GM18499 (cell line): ENCODE results near the gene CLEC4A.
"Not testable (repeated sequence)": the region's sequence is repeated elsewhere in the genome, so short reads cannot be mapped to it uniquely, and the experiment has no call there.

Experiments used
- ATAC-seq: cut with Tn5 transposase; IDR thresholded peaks from one replicate; pipeline ENCODE4 v1.9.1; 2021; ENCODE audit warnings: moderate number of reproducible peaks; ENCODE audit not compliant: insufficient read depth, unreplicated experiment

Gene CLEC4A

GRCh38 chr12:8123124-8123912 lies at the start of gene CLEC4A:
CLEC4A (plus strand) TSS chr12:8123617; CDS start chr12:8123879, 262 bp downstream.
- ATAC-seq: no peak

DNA sequence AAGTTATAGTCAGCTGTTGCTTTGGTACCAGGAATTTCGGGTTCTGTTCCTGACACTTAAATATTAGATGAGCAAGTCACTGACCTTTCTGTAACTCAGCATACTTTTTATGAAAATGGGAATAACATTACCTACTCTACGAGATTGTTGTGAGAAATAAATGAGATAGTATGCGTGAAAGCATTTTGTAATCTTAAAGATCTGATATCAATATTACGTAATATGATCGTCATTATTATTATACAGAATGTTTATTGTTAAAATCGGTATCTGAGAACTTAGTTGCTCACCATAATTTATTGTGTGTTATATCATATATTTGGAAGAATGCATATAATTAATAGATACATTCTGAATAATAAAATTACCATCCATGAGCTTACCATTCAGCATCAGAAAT lies 47.5 kb upstream of the CLEC4A start:
- no peak for ATAC-seq

GRCh38 chr12:8076366-8076765 lies 47.1 kb upstream of the CLEC4A start:
- no peak for ATAC-seq

DNA sequence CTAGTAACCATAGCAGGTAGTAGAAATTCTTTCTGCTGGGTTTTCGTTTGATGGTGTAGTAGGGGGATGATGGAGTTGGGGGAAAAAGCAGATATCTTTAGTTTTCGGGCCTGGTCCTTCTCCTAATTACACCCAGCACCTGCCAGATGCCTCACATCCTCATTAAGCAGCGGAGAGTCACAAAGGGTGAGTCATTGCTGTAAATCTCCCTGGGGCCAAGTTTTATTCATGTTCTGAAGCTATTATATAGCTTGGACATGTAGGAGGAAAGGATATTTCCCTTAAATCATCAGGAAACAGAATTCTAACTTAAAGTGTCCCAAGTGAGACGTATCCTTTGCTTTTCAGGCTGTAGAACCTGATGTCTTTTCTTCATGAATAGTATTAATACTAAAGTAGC lies 46.2 kb upstream of the CLEC4A start:
- ATAC-seq: no peak

- no peak for ATAC-seq
Observed at GRCh38 chr12:8078398-8078797, 45.0 kb upstream of the CLEC4A start.

DNA sequence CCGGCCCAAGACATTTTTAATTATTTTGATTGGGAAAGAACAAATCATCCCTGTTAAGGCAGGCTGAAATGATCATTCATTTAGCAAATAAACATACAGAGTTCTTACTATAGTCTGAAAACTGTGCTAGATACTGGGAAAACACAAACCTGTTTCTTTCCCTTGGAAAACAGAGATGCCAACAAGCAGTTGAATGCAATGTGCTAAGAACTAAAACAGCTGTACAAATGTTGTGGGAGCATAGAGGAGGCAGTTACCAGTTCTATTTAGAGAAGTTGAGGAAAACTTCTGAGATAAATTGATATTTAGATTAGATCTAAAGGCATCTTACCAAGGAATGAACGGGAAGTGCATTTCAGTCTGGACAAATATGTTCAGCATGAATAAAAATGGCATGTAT lies 44.5 kb upstream of the CLEC4A start:
- ATAC-seq: no peak

DNA sequence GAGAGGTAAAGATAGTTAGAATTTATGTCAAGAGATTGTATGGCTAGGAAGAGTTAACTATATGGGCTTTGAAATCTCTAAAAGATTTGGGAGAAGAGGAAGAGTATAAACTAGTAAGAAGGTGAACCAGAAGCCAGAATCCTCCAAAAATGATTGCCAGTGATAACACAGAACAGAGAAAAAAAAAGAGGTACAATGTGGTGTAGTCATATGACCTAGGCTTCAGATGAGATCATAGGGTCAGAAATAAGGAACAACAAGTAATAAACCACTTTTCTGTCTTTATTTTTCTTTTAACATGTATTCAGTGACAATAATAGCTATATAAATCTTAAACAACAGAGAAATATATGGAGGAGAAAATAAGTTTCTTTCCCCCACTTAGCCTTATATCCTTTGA lies 43.3 kb upstream of the CLEC4A start:
- ATAC-seq: no peak

DNA sequence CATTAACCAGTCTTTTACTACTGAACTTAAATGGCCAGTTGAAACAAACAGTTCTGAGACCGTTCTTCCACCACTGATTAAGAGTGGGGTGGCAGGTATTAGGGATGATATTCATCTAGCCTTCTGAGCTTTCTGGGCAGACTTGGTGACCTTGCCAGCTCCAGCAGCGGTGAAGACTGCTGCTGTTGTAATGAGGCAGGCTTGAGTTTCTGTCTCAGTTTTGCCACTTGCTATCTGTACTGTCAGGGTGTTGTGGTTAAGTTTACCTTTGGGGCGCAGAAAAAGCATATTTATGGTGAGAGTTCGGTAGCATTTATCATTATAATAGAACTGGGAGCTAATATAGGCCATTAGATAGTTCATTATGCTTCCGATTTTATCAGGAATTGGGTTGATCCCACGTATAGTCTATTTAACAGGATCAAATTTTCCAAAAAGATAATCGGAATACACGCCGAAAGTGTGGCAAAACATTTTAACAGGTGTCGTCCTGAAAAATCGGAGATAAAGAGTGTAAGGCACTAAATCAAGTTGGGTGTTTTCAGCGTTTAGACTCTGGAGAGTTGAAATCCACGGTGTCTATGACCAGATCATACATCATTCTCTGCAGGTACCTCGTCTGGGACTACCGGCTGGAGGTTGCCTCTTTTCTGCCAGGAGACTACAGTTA lies 42.0 kb upstream of the CLEC4A start:
- no peak for ATAC-seq

DNA sequence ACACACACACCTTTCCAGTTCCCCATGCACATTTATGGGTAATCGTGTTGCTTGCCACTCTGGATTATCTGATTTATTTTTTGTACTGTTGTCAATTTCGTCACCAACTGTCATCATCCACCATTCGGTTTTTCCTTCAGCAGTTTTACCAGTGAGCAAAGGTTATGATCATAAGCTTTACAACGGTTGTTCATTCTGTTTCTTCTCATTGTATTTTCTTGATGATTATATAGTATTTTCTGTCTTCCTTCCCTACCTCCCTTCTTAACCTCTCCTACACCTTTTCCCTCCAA lies 40.7 kb upstream of the CLEC4A start:
- no peak for ATAC-seq

GRCh38 chr12:8084351-8084750 lies 39.1 kb upstream of the CLEC4A start:
- ATAC-seq: not testable (repeated sequence)

GRCh38 chr12:8087666-8088065 lies 35.8 kb upstream of the CLEC4A start:
- ATAC-seq: no peak

DNA sequence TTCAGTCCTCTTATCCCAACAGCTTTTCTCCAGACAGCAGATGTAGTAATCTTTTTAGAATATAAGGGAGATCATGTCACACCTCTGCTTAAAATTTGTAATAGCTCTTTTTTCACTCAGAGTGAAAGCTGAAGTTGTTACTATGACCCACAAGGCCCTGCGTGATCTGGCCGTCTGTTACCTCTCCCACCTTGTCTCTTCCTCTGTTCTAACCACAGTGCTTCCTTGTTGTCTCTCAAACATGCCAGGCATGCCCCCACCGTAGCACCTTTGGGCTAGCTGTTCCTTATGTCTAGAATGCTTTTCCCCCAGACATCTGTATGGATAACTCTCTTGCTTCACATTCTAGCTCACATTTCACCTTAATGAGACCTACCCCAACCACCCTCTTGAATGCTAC lies 34.8 kb upstream of the CLEC4A start:
- peak; percentile 42 for ATAC-seq

- not testable (repeated sequence) for ATAC-seq
Observed at GRCh38 chr12:8089277-8089676, 34.1 kb upstream of the CLEC4A start.

DNA sequence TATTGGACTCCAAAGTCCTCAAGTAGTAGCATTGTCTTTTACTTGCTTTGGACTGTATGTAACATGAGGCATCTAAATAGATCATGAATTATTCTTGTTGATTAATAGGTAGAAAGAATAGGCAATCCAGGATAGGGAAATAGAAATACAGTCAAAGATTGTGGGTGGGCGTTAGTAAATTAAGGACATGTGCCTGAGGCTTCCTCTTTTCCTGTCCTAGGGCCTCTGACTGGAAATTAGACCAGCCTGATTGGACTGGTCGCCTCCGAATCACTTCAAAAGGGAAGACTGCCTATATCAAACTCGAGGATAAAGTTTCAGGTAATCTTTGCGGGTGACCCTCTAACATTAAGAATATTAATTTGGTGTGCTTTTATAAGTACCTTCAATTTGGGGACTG lies 33.7 kb upstream of the CLEC4A start:
- no peak for ATAC-seq

DNA sequence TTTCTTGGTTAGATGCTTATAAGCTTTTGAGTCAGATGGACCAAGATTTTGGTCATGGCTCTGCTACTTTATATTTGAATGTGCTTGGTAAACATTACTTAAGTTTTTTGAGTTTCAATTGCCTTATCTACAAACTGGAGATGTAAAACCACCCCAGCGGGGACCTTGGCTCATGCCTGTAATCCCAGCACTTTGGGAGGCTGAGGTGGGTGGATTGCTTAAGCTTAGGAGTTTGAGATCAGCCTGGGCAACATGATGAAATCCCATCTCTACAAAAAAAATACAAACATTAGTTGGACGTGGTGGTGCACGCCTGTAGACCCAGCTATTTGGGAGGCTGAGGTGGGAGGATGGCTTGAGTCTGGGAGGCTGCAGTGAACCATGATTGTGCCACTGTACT lies 30.1 kb upstream of the CLEC4A start:
- ATAC-seq: no peak

DNA sequence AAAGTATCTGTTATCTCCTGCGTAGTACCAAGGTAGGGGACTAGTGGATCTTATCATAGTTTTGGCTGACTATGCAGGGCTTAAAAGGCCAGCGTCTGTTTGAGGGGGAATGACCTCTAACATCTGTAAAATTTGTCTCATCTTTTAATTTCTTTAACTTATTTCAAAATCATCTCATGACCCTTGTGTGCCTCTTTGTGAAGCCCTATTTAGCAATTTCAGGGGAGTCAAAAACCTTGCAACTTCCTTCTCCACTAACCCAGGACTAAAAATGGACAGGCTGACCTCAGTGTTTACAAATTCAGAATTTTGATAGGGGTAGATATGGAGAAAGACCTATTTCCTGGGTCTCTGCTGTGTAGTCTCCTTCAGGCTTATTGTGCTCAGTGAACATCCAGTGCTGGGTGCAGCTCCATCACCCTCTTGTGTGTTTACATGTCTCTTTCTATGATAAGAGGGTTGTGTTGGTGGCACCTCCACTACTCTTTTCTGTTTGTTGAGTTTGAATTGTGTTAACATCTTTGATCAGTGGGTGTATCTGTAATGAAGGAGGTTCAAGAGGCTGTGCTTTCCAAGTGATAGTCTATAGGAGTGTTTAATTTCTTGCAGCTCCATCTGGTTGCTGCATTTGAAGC lies 27.0 kb upstream of the CLEC4A start:
- no peak for ATAC-seq

GRCh38 chr12:8099235-8099634 lies 24.2 kb upstream of the CLEC4A start:
- no peak for ATAC-seq

GRCh38 chr12:8108808-8109398 lies 14.5 kb upstream of the CLEC4A start:
- ATAC-seq: no peak

GRCh38 chr12:8113117-8113516 lies 10.3 kb upstream of the CLEC4A start:
- ATAC-seq: not testable (repeated sequence)

DNA sequence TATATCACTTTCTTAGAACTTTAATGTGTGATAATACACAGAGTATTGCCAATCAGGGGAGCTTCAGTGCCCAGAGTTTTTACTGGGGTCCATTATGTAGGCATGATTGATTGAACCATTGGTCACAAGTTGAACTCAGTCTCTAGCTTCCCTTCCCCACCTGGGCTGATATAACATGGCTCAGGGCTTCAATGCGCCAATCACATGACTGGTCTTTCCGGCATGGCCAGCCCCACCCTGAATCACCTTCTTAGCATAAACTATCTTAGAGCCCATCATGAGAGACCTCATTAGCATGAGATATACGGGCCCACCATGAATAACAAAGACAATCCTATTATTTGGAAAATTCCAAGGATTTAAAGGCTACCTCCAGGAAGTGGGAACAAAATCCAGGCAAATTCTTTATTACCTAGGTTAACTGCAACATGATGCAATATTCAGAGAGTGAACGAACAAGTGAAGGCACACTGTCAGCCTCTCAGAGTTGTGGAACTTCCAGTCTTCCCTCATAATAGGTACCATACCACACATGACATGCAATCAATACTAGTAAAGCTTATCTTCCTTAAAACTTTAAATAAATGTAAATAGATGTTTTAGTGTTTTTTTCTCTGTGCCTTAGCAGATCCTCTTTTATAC lies 3.2 kb upstream of the CLEC4A start:
- ATAC-seq: no peak

GRCh38 chr12:8127138-8127537 lies 3.7 kb downstream of the CLEC4A start:
- no peak for ATAC-seq
